Measurements from ENCODE around the gene MRPL49. TPM values are rescaled to one million over a fixed set of nuclear protein-coding genes. Genes with fewer than 3 reads are reported as not detected.
"Not testable (repeated sequence)": the region's sequence is repeated elsewhere in the genome, so short reads cannot be mapped to it uniquely, and the experiment has no call there.

The MRPL49 gene
- total RNA-seq, 1 experiment from 2014 or later: 55.9 TPM

DNA sequence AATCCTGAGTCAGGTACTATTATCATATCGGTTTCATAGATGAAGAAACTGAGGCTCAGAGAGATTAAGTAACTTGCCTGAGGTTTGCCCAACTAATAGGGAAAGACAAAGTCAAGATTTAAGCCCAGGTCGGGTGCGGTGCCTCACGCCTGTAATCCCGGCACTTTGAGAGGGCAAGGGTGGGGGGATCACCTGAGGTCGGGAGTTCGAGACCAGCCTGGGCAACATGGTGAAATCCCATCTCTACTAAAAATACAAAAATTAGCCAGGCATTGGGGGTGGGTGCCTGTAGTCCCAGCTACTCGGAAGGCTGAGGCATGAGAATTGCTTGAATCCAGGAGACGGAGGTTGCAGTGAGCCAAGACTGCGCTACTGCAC, 28.0 kb downstream of the MRPL49 start:
- H3K27me3 Mint-ChIP-seq (ENCODE audit: low read depth): peaks cover 37% of the 10 kb centered on the region
- POLR2A ChIA-PET: interaction anchor here (0.7 kb wide), 2 partner anchors 73 to 324 kb away, joined by 3 read pairs; no protein-coding TSS in a partner anchor
- H3K4me3 Mint-ChIP-seq; H3K36me3 Mint-ChIP-seq; DNase-seq (ENCODE audit: low spot score); ATAC-seq; CTCF ChIA-PET; H3K4me1 Mint-ChIP-seq; H3K27ac Mint-ChIP-seq: not testable (repeated sequence)
- peaks cover 16% of the 10 kb centered on the region for H3K9me3 Mint-ChIP-seq

DNA sequence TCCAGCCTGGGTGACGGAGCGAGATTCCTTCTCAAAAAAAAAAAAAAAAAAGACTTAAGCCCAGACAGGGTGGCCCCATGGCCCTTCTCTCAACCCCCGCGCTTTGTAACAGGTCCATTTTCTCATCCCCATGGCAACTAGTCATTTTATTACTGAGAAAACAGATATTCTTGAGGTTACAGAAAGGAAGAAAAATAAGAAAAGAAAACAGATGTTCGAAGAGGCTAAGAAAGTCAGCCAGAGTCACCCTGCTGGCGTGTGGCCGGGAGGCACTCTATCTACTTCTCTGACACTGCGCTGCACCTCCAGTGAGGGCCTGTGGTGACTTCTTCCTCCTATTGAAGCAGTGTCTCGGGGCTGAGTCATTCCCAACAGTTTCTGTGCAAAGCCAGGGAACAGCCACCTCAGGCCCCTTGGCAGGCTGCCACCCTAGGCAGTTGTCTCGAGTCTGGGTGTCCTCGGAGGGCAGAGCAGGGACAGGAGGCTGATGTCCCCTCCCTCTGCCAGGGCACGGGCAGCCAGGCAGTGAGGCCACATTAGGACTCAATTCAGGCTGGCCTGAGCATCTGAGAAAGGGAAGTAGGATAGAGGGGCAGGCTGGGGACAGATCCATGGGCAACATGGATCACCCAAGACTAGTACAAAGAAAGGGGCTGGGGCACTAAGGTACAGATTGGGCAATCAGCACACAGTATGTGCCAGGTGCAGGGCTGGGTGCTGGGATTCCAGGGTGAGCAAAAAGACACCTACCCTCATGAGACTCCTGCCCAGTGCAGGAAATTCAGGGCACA, 28.6 kb downstream of the MRPL49 start:
- H3K4me1 Mint-ChIP-seq: no peaks in the 10 kb centered on the region
- ChIA-PET CTCF (no interaction called here), POLR2A (interaction anchor here (0.7 kb wide), 2 partner anchors 72 to 324 kb away, joined by 3 read pairs; no protein-coding TSS in a partner anchor)
- TF ChIP-seq, protein P1, sequence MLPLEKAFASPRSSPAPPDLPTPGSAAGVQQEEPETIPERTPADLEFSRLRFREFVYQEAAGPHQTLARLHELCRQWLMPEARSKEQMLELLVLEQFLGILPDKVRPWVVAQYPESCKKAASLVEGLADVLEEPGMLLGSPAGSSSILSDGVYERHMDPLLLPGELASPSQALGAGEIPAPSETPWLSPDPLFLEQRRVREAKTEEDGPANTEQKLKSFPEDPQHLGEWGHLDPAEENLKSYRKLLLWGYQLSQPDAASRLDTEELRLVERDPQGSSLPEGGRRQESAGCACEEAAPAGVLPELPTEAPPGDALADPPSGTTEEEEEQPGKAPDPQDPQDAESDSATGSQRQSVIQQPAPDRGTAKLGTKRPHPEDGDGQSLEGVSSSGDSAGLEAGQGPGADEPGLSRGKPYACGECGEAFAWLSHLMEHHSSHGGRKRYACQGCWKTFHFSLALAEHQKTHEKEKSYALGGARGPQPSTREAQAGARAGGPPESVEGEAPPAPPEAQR (CRISPR knock-in tag; IDR thresholded peaks at IDR 0.05): no peak
- no peak for TF ChIP-seq ZNF121 (CRISPR knock-in tag; IDR thresholded peaks at IDR 0.05)
- TF ChIP-seq, protein P2, sequence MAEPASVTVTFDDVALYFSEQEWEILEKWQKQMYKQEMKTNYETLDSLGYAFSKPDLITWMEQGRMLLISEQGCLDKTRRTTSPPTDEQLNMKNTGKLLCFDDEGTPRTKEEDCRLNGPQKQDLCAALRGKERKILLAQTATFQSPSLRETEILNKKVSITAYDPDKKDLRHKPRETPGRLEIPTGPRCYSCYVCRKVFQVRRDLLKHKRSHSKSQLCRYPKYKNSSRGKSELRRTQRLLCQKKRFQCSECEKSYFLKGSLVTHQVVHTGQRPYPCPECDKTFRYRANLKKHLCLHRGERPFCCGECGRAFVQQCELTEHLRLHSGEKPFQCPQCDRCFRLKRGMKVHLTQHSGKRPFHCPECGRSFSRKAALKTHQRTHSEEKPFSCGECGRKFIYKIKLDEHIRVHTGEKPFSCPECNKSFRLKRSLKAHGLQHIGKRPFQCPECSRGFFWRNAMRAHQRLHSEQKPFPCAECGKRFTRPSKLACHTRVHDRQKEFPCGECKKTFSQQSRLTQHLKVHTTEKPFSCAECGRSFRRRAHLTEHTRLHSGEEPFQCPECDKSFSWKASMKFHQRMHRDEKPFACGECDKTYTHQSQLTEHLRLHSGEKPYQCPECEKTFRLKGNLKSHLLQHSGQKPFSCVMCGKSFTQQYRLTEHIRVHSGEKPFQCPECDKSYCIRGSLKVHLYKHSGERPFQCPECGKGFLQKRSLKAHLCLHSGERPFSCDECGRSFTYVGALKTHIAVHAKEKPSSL (CRISPR knock-in tag; conservative IDR thresholded peaks at IDR 0.05): no peak
- no peak for TF ChIP-seq ATF1 (CRISPR knock-in tag; IDR thresholded peaks at IDR 0.05)
- TF ChIP-seq, protein P3, sequence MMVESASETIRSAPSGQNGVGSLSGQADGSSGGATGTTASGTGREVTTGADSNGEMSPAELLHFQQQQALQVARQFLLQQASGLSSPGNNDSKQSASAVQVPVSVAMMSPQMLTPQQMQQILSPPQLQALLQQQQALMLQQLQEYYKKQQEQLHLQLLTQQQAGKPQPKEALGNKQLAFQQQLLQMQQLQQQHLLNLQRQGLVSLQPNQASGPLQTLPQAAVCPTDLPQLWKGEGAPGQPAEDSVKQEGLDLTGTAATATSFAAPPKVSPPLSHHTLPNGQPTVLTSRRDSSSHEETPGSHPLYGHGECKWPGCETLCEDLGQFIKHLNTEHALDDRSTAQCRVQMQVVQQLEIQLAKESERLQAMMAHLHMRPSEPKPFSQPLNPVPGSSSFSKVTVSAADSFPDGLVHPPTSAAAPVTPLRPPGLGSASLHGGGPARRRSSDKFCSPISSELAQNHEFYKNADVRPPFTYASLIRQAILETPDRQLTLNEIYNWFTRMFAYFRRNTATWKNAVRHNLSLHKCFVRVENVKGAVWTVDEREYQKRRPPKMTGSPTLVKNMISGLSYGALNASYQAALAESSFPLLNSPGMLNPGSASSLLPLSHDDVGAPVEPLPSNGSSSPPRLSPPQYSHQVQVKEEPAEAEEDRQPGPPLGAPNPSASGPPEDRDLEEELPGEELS (CRISPR knock-in tag; IDR thresholded peaks at IDR 0.05): no peak
- TF ChIP-seq, protein P4, sequence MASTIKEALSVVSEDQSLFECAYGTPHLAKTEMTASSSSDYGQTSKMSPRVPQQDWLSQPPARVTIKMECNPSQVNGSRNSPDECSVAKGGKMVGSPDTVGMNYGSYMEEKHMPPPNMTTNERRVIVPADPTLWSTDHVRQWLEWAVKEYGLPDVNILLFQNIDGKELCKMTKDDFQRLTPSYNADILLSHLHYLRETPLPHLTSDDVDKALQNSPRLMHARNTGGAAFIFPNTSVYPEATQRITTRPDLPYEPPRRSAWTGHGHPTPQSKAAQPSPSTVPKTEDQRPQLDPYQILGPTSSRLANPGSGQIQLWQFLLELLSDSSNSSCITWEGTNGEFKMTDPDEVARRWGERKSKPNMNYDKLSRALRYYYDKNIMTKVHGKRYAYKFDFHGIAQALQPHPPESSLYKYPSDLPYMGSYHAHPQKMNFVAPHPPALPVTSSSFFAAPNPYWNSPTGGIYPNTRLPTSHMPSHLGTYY (CRISPR knock-in tag; IDR thresholded peaks at IDR 0.05): no peak
- TF ChIP-seq TEAD4 (CRISPR knock-in tag; IDR thresholded peaks at IDR 0.05): no peak
- TF ChIP-seq, protein P5, sequence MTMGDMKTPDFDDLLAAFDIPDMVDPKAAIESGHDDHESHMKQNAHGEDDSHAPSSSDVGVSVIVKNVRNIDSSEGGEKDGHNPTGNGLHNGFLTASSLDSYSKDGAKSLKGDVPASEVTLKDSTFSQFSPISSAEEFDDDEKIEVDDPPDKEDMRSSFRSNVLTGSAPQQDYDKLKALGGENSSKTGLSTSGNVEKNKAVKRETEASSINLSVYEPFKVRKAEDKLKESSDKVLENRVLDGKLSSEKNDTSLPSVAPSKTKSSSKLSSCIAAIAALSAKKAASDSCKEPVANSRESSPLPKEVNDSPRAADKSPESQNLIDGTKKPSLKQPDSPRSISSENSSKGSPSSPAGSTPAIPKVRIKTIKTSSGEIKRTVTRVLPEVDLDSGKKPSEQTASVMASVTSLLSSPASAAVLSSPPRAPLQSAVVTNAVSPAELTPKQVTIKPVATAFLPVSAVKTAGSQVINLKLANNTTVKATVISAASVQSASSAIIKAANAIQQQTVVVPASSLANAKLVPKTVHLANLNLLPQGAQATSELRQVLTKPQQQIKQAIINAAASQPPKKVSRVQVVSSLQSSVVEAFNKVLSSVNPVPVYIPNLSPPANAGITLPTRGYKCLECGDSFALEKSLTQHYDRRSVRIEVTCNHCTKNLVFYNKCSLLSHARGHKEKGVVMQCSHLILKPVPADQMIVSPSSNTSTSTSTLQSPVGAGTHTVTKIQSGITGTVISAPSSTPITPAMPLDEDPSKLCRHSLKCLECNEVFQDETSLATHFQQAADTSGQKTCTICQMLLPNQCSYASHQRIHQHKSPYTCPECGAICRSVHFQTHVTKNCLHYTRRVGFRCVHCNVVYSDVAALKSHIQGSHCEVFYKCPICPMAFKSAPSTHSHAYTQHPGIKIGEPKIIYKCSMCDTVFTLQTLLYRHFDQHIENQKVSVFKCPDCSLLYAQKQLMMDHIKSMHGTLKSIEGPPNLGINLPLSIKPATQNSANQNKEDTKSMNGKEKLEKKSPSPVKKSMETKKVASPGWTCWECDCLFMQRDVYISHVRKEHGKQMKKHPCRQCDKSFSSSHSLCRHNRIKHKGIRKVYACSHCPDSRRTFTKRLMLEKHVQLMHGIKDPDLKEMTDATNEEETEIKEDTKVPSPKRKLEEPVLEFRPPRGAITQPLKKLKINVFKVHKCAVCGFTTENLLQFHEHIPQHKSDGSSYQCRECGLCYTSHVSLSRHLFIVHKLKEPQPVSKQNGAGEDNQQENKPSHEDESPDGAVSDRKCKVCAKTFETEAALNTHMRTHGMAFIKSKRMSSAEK (CRISPR knock-in tag; IDR thresholded peaks at IDR 0.05; ENCODE audit: borderline replicate concordance): no peak
- TF ChIP-seq, protein P6, sequence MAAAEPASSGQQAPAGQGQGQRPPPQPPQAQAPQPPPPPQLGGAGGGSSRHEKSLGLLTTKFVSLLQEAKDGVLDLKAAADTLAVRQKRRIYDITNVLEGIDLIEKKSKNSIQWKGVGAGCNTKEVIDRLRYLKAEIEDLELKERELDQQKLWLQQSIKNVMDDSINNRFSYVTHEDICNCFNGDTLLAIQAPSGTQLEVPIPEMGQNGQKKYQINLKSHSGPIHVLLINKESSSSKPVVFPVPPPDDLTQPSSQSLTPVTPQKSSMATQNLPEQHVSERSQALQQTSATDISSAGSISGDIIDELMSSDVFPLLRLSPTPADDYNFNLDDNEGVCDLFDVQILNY (CRISPR knock-in tag; IDR thresholded peaks at IDR 0.05): no peak
- TF ChIP-seq GABPB1 (CRISPR knock-in tag; IDR thresholded peaks at IDR 0.05): no peak
- no peak for TF ChIP-seq KAT7 (CRISPR knock-in tag; IDR thresholded peaks at IDR 0.05; ENCODE audit: borderline replicate concordance)
- TF ChIP-seq ETV6 (CRISPR knock-in tag; IDR thresholded peaks at IDR 0.05): no peak
- no peak for TF ChIP-seq TEAD1 (CRISPR knock-in tag; IDR thresholded peaks at IDR 0.05)
- TF ChIP-seq ZNF263 (CRISPR knock-in tag; IDR thresholded peaks at IDR 0.05; ENCODE audit: low read depth): no peak
- no peak for TF ChIP-seq ZNF423 (CRISPR knock-in tag; IDR thresholded peaks at IDR 0.05)
- TF ChIP-seq, protein P7, sequence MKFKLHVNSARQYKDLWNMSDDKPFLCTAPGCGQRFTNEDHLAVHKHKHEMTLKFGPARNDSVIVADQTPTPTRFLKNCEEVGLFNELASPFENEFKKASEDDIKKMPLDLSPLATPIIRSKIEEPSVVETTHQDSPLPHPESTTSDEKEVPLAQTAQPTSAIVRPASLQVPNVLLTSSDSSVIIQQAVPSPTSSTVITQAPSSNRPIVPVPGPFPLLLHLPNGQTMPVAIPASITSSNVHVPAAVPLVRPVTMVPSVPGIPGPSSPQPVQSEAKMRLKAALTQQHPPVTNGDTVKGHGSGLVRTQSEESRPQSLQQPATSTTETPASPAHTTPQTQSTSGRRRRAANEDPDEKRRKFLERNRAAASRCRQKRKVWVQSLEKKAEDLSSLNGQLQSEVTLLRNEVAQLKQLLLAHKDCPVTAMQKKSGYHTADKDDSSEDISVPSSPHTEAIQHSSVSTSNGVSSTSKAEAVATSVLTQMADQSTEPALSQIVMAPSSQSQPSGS (CRISPR knock-in tag; IDR thresholded peaks at IDR 0.05; ENCODE audit: borderline replicate concordance, low read depth): no peak
- TF ChIP-seq GTF2I (CRISPR knock-in tag; conservative IDR thresholded peaks at IDR 0.05): no peak
- ATAC-seq (peak; percentile 67), DNase-seq (ENCODE audit: low spot score) (no peak)
- peaks cover 37% of the 10 kb centered on the region for H3K27me3 Mint-ChIP-seq (ENCODE audit: low read depth)
- H3K9me3 Mint-ChIP-seq: peaks cover 16% of the 10 kb centered on the region
- no peak overlapping the region for H3K4me3 Mint-ChIP-seq
- H3K36me3 Mint-ChIP-seq: no peaks in the 10 kb centered on the region
- H3K27ac Mint-ChIP-seq: no peak overlapping the region; the same call in 1 of the 2 replicates

Data from WTC11 (cell line).